Common myeloid progenitor, CD34-positive (primary cell): ENCODE measurements around the gene PTPN1.

Experiments used
- CTCF ChIA-PET: fragments of 350-600 bp; sonication (Branson Sonifier 250); formaldehyde crosslinking; loops from one replicate; lab custom pipeline; 2021; ENCODE audit warnings: antibody characterized with exemption; lab: Charles Lee
- POLR2A ChIA-PET: fragments of 350-600 bp; sonication (Branson Sonifier 250); formaldehyde crosslinking; loops from one replicate; lab custom pipeline; 2021; ENCODE audit warnings: antibody characterized with exemption; lab: Charles Lee
- DNase-seq, 3 donors: peaks; one replicate each; pipeline versions ENCODE4 v3.0.0 to v3.0.0-alpha.2; 2013
- H3K27ac ChIP-seq, 2 experiments: 1 replicate in 1 of 2; 2 replicates in 1 of 2; pipeline ENCODE4 v1.7.0; 2013; ENCODE audit warnings: inconsistent platforms in 2 of 2, low read length in 2 of 2, mild to moderate bottlenecking in 2 of 2, low read depth in 1 of 2, moderate library complexity in 1 of 2; ENCODE audit not compliant: severe bottlenecking in 2 of 2, insufficient read depth in 1 of 2, poor library complexity in 1 of 2
- H3K27me3 ChIP-seq, 5 experiments: replicated peaks in 2 of 5; 1 replicate in 3 of 5; 2 replicates in 2 of 5; pipeline versions ENCODE4 v1.6.1 to v1.7.0; 2013; ENCODE audit warnings: low read length in 4 of 5, mild to moderate bottlenecking in 2 of 5, moderate library complexity in 2 of 5, inconsistent platforms in 1 of 5; ENCODE audit not compliant: insufficient read depth in 5 of 5, control insufficient read depth in 4 of 5
- H3K36me3 ChIP-seq, 4 experiments: 1 replicate in 2 of 4; 2 replicates in 2 of 4; pipeline versions ENCODE4 v1.6.1 to v1.7.0; 2013; ENCODE audit warnings: low read length in 3 of 4, control low read depth in 1 of 4, mild to moderate bottlenecking in 1 of 4; ENCODE audit not compliant: control insufficient read depth in 4 of 4, insufficient read depth in 4 of 4
- H3K4me1 ChIP-seq, 4 experiments: 1 replicate in 3 of 4; 2 replicates in 1 of 4; pipeline versions ENCODE4 v1.6.1 to v1.7.1; 2013; ENCODE audit warnings: low read length in 3 of 4, mild to moderate bottlenecking in 3 of 4, control low read depth in 1 of 4, inconsistent platforms in 1 of 4, moderate library complexity in 1 of 4; ENCODE audit not compliant: control insufficient read depth in 4 of 4, insufficient read depth in 4 of 4; ENCODE audit errors: control extremely low read depth in 1 of 4
- H3K4me3 ChIP-seq, 7 experiments: 1 replicate in 4 of 7; 2 replicates in 3 of 7; pipeline versions ENCODE4 v1.5.1 to v1.7.0; 2013; ENCODE audit warnings: mild to moderate bottlenecking in 7 of 7, low read length in 6 of 7, moderate library complexity in 6 of 7, inconsistent platforms in 2 of 7, low read depth in 2 of 7, control low read depth in 1 of 7; ENCODE audit not compliant: insufficient read depth in 4 of 7, control insufficient read depth in 1 of 7; ENCODE audit errors: extremely low read depth in 1 of 7
- H3K9me3 ChIP-seq, 5 experiments: 1 replicate in 4 of 5; 2 replicates in 1 of 5; pipeline versions ENCODE4 v1.6.1 to v1.7.1; 2013; ENCODE audit warnings: low read length in 4 of 5, mild to moderate bottlenecking in 2 of 5, inconsistent platforms in 1 of 5, low read depth in 1 of 5, moderate library complexity in 1 of 5; ENCODE audit not compliant: control insufficient read depth in 4 of 5, insufficient read depth in 2 of 5; ENCODE audit errors: control extremely low read depth in 1 of 5
- WGBS: methylation state at CpG from one replicate; pipeline ENCODE4 v1.1.5; 2013; ENCODE audit not compliant: insufficient coverage; 5-methylcytosine and 5-hydroxymethylcytosine counted together

Gene PTPN1

GRCh38 chr20:50634191-50634590, 124.0 kb downstream of the PTPN1 start:
- no peak for DNase-seq
- Histone ChIP-seq H3K27me3 (no peaks in the 10 kb centered on the region), H3K27ac (no peak overlapping the region), H3K4me3 (no peak overlapping the region), H3K4me1 (peaks cover 0 to 8% (median 3%) of the 10 kb centered on the region in 4 experiments), H3K9me3 (no peaks in the 10 kb centered on the region), H3K36me3 (peaks cover 0 to 5% (median 0%) of the 10 kb centered on the region in 4 experiments)
- WGBS = 83% methylated on average over 6 of the region's 6 CpGs
- POLR2A ChIA-PET = no interaction called here
- CTCF ChIA-PET = interaction anchor here (1.0 to 3.4 kb wide), 6 partner anchors 8 to 116 kb away, joined by 3 to 19 read pairs (median 4); no protein-coding TSS in a partner anchor
